ENCODE results near the gene SENP7.
A peak's percentile ranks its signal among the peaks of the same experiment; 100 is the strongest.
"Not testable (repeated sequence)": the region's sequence is repeated elsewhere in the genome, so short reads cannot be mapped to it uniquely, and the experiment has no call there.

Gene SENP7

DNA sequence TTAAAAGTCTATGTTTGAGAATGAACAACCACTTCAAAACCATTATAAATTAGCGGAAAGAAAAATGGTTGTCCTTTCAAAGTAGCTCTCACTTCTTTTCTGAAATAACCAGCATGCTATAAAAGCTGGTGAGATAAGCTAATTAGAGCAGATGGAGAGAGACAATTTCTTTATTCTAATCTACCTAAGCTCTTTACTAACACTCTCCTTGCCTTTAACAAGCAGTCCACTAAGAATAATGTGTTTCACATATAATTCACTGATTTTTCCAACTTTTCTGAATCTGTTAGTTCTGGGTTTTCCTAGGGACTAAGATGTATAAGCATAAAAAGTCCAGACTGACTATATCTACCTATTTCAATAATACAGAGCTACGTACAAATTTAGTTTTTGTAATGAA lies 192.5 kb downstream of the SENP7 start, which contains the start of gene IMPG2:
IMPG2 (minus strand) TSS at position 101 of the 400 bp plus-strand sequence. CDS start 203 bp downstream, outside the sequence.
- DNase-seq = no peak

DNA sequence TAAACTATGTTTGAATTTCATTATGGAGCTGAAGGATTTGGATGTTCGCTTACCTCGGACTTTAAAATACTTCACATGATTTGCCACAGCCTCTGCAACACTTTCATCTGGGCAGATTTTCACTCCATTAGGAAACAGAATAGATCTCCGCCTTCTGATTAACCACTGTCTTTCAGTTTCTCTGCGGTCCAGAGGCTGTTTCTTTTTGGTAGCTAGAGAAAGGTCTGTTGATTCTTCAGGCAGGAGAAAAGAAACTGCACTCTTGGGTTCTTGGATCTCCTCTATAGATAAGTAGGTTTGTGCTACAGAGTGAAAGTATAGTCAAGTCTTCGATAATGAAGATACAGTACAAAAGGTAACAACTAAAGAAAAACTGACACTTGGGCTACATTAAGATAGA lies 193.5 kb downstream of the SENP7 start:
- DNase-seq = no peak

GRCh38 chr3:101312545-101312944 lies 200.5 kb downstream of the SENP7 start:
- DNase-seq = no peak

- no peak for DNase-seq
Measured at GRCh38 chr3:101311676-101312075, 201.3 kb downstream of the SENP7 start.

DNA sequence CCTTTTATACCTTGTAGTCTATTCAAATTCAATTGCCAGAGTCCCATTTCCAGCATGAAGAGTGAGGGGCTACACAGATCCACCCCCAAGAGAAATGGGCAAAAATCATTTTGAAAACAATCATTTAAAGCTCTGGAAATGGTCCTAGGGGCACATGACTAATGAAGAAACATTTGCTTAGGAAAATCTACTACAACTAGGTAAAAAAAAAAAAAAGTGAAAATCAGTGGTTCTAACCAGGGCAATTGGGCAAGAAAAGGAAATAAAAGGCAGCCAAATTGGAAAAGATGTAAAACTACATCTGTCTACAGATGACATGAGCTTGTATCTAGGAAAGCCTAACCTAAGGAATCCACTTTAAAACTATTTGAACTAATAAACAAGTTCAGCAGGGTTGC lies 202.0 kb downstream of the SENP7 start:
- DNase-seq = no peak

- DNase-seq = not testable (repeated sequence)
Measured at GRCh38 chr3:101308147-101308772, 204.8 kb downstream of the SENP7 start.

GRCh38 chr3:101303836-101304235 lies 209.2 kb downstream of the SENP7 start:
- no peak for DNase-seq

DNA sequence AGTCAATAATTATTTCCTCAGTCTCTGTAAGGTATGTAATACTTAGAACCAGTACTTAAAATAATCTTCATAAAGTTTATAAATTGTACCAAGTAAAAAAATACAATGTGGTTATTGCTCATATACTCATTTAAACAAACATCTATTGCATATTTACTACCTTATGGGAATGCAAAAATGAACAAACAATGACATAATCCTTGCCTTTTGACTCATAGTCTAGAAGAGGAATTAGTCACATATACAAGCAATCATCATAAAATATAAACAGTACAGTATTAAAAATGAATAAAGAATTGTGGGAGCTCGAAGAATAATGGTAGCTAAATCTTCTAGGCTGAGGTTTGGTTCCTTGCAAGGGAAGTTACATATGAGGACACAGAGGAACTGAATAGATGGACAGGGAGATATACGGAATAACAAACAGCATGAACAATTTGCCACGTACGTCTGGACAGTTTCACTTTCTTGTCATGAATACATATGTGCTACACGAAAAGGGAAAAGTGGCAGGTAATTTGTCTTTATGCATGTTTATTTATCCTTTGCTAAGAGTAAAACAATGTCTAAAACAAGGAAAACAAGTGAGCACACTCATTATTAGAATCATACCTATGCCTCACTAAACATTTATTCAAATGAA lies 209.8 kb downstream of the SENP7 start:
- DNase-seq = no peak

- peak; percentile 57 for DNase-seq
Measured at GRCh38 chr3:101300073-101300472, 212.9 kb downstream of the SENP7 start.

- no peak for DNase-seq
Measured at GRCh38 chr3:101292027-101292426, 221.0 kb downstream of the SENP7 start.

DNA sequence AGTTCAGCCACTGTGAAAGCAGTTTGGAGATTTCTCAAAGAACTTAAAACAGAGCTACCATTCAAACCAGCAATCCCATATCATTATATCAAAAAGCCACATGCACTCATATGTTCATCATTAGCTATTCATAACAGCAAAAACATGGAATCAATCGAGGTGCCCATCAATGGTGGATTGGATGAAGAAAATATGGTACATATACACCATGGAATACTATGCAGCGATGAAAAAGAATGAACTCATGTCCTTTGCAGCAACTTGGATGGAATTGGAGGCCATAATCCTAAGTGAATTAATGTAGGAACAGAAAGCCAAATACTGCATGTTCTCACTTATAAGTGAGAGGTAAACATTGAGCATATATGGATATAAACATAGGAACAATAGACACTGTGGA lies 224.7 kb downstream of the SENP7 start:
- no peak for DNase-seq

DNA sequence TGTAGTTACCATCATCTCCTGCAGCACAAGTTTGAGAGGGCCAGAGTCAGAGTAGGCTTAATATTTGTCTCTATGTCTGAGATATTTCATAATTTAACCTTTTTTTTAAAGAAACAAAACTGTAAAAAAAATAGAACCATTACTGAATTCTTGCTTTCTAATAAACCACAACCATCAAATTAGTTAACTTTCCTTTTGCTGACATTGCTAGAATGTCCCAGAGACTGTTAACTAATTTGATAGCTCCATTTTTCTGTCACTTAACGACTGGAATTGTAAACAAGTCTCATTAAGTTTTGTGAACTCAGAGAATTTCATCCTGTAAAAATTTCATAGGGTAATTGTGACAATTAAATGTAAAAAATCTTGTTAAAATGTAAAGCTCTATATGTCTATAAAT lies 228.3 kb downstream of the SENP7 start:
- no peak for DNase-seq

GRCh38 chr3:101281521-101282030 lies 231.4 kb downstream of the SENP7 start:
- no peak for DNase-seq

DNA sequence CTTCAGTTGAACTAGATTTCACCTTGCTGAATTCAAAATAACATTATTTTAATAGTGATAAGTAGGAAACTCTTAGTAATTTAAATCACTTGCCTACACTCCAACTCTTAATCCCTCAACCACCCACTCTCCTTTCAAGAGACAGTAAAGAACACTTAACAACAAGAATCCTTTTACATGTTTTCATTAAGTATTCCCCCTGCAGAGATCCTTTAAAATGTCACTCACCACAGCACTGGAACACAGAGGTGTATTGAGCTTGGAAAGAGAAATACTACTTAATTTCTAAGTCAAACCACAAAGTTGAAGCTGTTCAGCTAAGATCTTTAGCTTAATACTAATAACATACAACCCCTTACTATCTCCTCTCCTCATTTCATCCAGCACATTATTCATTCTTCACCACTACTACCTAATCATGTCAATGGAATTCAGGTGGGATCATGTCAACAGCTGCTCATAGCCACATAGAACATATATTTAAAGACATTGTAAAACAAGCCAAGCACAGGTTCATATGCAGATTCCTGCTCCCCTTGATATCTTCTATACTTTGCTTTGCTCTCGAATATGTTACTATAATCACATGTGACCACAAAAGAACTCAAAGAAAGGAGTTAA lies 233.1 kb downstream of the SENP7 start:
- DNase-seq = no peak

DNA sequence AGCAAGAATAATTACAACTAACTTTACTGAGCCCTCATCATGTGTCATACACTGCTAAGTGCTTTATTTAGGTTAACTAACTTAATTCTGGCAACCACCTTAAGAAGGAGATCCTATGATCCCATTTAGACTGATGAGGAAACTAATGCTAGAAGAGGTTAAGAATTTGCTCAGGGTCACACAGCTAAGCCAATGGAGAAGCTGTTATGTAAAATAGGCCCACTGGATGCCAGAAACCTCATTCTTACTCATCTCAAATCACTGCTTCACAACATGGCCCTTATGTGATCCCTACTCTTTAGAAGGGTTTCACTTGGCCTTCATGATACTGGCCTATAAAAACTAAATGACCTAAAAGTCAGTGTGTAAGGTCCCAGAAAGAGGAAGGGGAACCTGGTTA lies 233.8 kb downstream of the SENP7 start:
- no peak for DNase-seq

- no peak for DNase-seq
Measured at GRCh38 chr3:101278727-101279126, 234.3 kb downstream of the SENP7 start.

Measured in islet precursor cell (in vitro differentiated cells).